C4-2B (cell line): Measurements from ENCODE around the gene SMAP2.

Source experiments
- H3K27ac ChIP-seq: fragments of 450-650 bp; 2 replicates; pipeline ENCODE4 v1.5.1; 2017
- CTCF ChIP-seq: fragments of 450-650 bp; conservative IDR thresholded peaks from 2 replicates; pipeline ENCODE4 v1.5.1; 2017; ENCODE audit warnings: mild to moderate bottlenecking
- ZFX ChIP-seq: fragments of 450-650 bp; IDR thresholded peaks from 2 replicates; pipeline ENCODE4 v1.6.1; 2017

Gene SMAP2

DNA sequence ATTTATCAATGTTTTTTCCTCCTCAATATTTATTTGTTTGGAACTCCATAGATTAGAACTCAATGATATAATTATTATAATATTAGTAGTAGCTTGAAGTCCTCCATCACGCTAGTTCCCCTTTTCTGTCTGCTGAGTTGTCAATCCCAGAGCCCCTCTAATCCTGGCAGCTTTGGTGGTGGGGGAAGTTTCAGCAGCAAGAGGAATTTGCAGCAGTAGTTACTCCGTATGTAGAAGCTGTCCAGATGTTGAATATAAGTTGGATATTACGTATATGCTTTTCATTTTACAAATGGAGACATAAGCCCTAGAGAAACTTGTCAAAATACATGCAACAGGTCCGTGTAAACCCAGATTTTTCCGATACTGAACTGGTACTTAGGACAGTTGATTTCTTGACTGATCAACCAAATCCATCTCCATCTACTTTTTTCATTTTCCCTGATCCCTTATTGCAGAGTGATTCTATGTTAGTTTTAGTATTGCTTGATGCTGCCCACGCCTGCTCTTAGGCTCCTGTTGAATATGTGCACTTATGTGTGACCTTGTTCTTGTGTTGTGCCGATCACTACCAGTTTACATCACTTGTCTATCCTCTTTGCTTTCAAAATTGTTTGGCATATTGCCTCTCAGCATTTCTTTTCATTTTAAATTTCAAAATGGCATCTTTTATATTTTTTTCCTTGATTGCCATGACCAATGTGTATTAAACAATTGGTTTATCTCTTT lies 28.1 kb downstream of the SMAP2 start:
- no peak for TF ChIP-seq ZFX
- H3K27ac ChIP-seq, result no peak overlapping the region

GRCh38 chr1:40404670-40405462 lies 31.3 kb downstream of the SMAP2 start:
- TF ChIP-seq CTCF, result peak; percentile 93
- no peak for TF ChIP-seq ZFX
- H3K27ac ChIP-seq, result no peak overlapping the region

DNA sequence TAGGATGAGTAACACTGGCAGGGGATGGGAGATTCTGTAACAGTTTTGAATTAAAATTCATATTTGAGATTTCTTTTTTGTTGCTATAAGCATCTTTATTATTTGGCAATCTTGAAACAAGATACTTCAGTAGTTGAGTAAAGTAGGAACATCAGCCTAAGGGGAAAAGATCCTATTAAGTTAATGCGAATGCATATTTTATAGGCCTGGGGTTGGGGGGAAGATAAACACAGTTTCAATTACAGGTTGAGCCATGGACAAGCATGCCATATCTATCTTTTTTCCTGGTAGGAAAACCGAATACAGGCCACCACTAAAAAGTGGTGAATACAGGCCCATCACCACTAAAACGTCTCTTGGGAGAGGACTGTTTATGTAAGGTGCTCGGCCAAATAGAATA lies 32.3 kb downstream of the SMAP2 start:
- no peak for TF ChIP-seq ZFX
- TF ChIP-seq CTCF, result no peak

GRCh38 chr1:40407453-40407852 lies 33.9 kb downstream of the SMAP2 start:
- H3K27ac ChIP-seq, result no peak overlapping the region
- TF ChIP-seq CTCF, result no peak
- TF ChIP-seq ZFX, result no peak

More for the DNA sequence above, 32.3 kb downstream of the SMAP2 start:
- H3K27ac ChIP-seq, result no peak overlapping the region

- no peak overlapping the region for H3K27ac ChIP-seq
- no peak for TF ChIP-seq CTCF
- no peak for TF ChIP-seq ZFX
These were observed 35.9 kb downstream of the SMAP2 start for GRCh38 chr1:40409467-40409866.

DNA sequence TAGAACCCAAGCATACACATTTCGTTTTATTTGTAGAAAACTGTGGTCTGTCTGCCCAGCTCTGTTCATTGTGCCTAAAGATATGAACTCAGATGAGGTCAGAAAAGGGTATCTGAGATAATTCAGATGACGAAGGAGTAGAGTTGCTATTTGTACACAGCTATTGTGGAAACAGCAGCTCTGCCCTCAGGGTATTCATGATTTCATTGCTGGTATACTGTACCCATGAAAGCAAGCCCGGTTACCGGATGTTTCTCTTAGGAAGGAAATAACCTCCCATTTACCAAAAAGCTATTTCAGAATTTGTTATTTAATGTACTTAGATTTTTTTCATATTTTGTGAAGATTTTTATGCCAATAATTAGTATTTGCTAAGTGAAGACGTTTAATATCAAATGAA lies 37.8 kb downstream of the SMAP2 start:
- H3K27ac ChIP-seq, result no peak overlapping the region
- TF ChIP-seq CTCF, result no peak
- TF ChIP-seq ZFX, result no peak

- no peak overlapping the region for H3K27ac ChIP-seq
- no peak for TF ChIP-seq CTCF
- no peak for TF ChIP-seq ZFX
These were observed 38.3 kb downstream of the SMAP2 start for GRCh38 chr1:40411843-40412242.
